ENCODE data around the gene TMSB10. TPM values are rescaled to one million over a fixed set of nuclear protein-coding genes. Genes with fewer than 3 reads are reported as not detected.
"Not testable (repeated sequence)": the region's sequence is repeated elsewhere in the genome, so short reads cannot be mapped to it uniquely, and the experiment has no call there.

TMSB10 gene
- total and polyA plus RNA-seq, 9 donors: 1,195 to 3,326 (median 1,572) TPM

- no CpG with 5 or more reads among the region's 5 CpGs for WGBS (ENCODE audit: insufficient coverage)
- Histone ChIP-seq H3K4me1 (ENCODE audit: control insufficient read depth, insufficient read depth, low read length) (peaks cover 11% of the 10 kb centered on the region), H3K9me3 (replicated peaks; ENCODE audit: control insufficient read depth, low read depth, low read length) (no peaks in the 10 kb centered on the region), H3K27me3 (ENCODE audit: control insufficient read depth, insufficient read depth, low read length) (no peaks in the 10 kb centered on the region), H3K36me3 (ENCODE audit: control insufficient read depth, insufficient read depth, low read length) (peaks cover 7% of the 10 kb centered on the region), H3K4me3 (ENCODE audit: low read length) (no peak overlapping the region), H3K27ac (ENCODE audit: low read length) (no peak overlapping the region)
- DNase-seq: no peak
Observed at GRCh38 chr2:84911135-84911678, 5.8 kb downstream of the TMSB10 start.

GRCh38 chr2:84912984-84913383 is 7.5 kb downstream of the TMSB10 start:
- Histone ChIP-seq H3K27me3 (ENCODE audit: control insufficient read depth, insufficient read depth, low read length) (no peaks in the 10 kb centered on the region), H3K9me3 (replicated peaks; ENCODE audit: control insufficient read depth, low read depth, low read length) (no peaks in the 10 kb centered on the region), H3K4me3 (ENCODE audit: low read length) (no peak overlapping the region), H3K27ac (ENCODE audit: low read length) (no peak overlapping the region), H3K36me3 (ENCODE audit: control insufficient read depth, insufficient read depth, low read length) (peaks cover 7% of the 10 kb centered on the region), H3K4me1 (ENCODE audit: control insufficient read depth, insufficient read depth, low read length) (peaks cover 4% of the 10 kb centered on the region)
- no peak for DNase-seq
- 73% methylated on average over 3 of the region's 4 CpGs for WGBS (ENCODE audit: insufficient coverage)

- no peak for DNase-seq
- Histone ChIP-seq H3K4me3 (ENCODE audit: low read length) (no peak overlapping the region), H3K9me3 (replicated peaks; ENCODE audit: control insufficient read depth, low read depth, low read length) (no peaks in the 10 kb centered on the region), H3K4me1 (ENCODE audit: control insufficient read depth, insufficient read depth, low read length) (no peaks in the 10 kb centered on the region), H3K27ac (ENCODE audit: low read length) (no peak overlapping the region), H3K27me3 (ENCODE audit: control insufficient read depth, insufficient read depth, low read length) (no peaks in the 10 kb centered on the region), H3K36me3 (ENCODE audit: control insufficient read depth, insufficient read depth, low read length) (peaks cover 3% of the 10 kb centered on the region)
- WGBS (ENCODE audit: insufficient coverage): 100% methylated on average over 1 of the region's 6 CpGs
Observed at GRCh38 chr2:84914334-84914733, 8.9 kb downstream of the TMSB10 start.

- 90% methylated on average over 5 of the region's 24 CpGs for WGBS (ENCODE audit: insufficient coverage)
Observed at GRCh38 chr2:84915675-84916074, 10.2 kb downstream of the TMSB10 start.

GRCh38 chr2:84917821-84918220 is 12.4 kb downstream of the TMSB10 start:
- not testable (repeated sequence) for H3K36me3 ChIP-seq (ENCODE audit: control insufficient read depth, insufficient read depth, low read length); H3K27ac ChIP-seq (ENCODE audit: low read length); H3K27me3 ChIP-seq (ENCODE audit: control insufficient read depth, insufficient read depth, low read length); H3K4me3 ChIP-seq (ENCODE audit: low read length); DNase-seq; H3K4me1 ChIP-seq (ENCODE audit: control insufficient read depth, insufficient read depth, low read length); H3K9me3 ChIP-seq (replicated peaks; ENCODE audit: control insufficient read depth, low read depth, low read length)
- WGBS (ENCODE audit: insufficient coverage): no CpG with 5 or more reads among the region's 5 CpGs

More at GRCh38 chr2:84915675-84916074, 10.2 kb downstream of the TMSB10 start:
- H3K27me3 ChIP-seq (ENCODE audit: control insufficient read depth, insufficient read depth, low read length); H3K4me1 ChIP-seq (ENCODE audit: control insufficient read depth, insufficient read depth, low read length); H3K36me3 ChIP-seq (ENCODE audit: control insufficient read depth, insufficient read depth, low read length); H3K27ac ChIP-seq (ENCODE audit: low read length); H3K4me3 ChIP-seq (ENCODE audit: low read length); DNase-seq; H3K9me3 ChIP-seq (replicated peaks; ENCODE audit: control insufficient read depth, low read depth, low read length): not testable (repeated sequence)

GRCh38 chr2:84918430-84918829 is 13.0 kb downstream of the TMSB10 start:
- WGBS (ENCODE audit: insufficient coverage): no CpG with 5 or more reads among the region's 2 CpGs
- Histone ChIP-seq H3K36me3 (ENCODE audit: control insufficient read depth, insufficient read depth, low read length) (no peaks in the 10 kb centered on the region), H3K4me1 (ENCODE audit: control insufficient read depth, insufficient read depth, low read length) (peaks cover 4% of the 10 kb centered on the region), H3K27ac (ENCODE audit: low read length) (no peak overlapping the region), H3K9me3 (replicated peaks; ENCODE audit: control insufficient read depth, low read depth, low read length) (no peaks in the 10 kb centered on the region), H3K27me3 (ENCODE audit: control insufficient read depth, insufficient read depth, low read length) (no peaks in the 10 kb centered on the region), H3K4me3 (ENCODE audit: low read length) (no peak overlapping the region)
- DNase-seq: no peak

GRCh38 chr2:84919885-84920580 is 14.6 kb downstream of the TMSB10 start:
- 43% methylated on average over 4 of the region's 7 CpGs for WGBS (ENCODE audit: insufficient coverage)
- no peaks in the 10 kb centered on the region for H3K27me3 ChIP-seq (ENCODE audit: control insufficient read depth, insufficient read depth, low read length)
- DNase-seq: peak; percentile 85
- H3K36me3 ChIP-seq (ENCODE audit: control insufficient read depth, insufficient read depth, low read length): no peaks in the 10 kb centered on the region
- peaks cover 4% of the 10 kb centered on the region for H3K4me1 ChIP-seq (ENCODE audit: control insufficient read depth, insufficient read depth, low read length)
- no peaks in the 10 kb centered on the region for H3K9me3 ChIP-seq (replicated peaks; ENCODE audit: control insufficient read depth, low read depth, low read length)
- peak overlapping the region; percentile 77 for H3K27ac ChIP-seq (ENCODE audit: low read length)
- H3K4me3 ChIP-seq (ENCODE audit: low read length): no peak overlapping the region

GRCh38 chr2:84923009-84923408 is 17.6 kb downstream of the TMSB10 start:
- no peaks in the 10 kb centered on the region for H3K36me3 ChIP-seq (ENCODE audit: control insufficient read depth, insufficient read depth, low read length)
- no peak overlapping the region for H3K27ac ChIP-seq (ENCODE audit: low read length)
- H3K27me3 ChIP-seq (ENCODE audit: control insufficient read depth, insufficient read depth, low read length): peaks cover 5% of the 10 kb centered on the region
- no peaks in the 10 kb centered on the region for H3K9me3 ChIP-seq (replicated peaks; ENCODE audit: control insufficient read depth, low read depth, low read length)
- no peak for DNase-seq
- H3K4me1 ChIP-seq (ENCODE audit: control insufficient read depth, insufficient read depth, low read length): peaks cover 20% of the 10 kb centered on the region
- no peak overlapping the region for H3K4me3 ChIP-seq (ENCODE audit: low read length)

- Histone ChIP-seq H3K27ac (ENCODE audit: low read length) (peak overlapping the region; percentile 81), H3K4me3 (ENCODE audit: low read length) (no peak overlapping the region), H3K27me3 (ENCODE audit: control insufficient read depth, insufficient read depth, low read length) (peaks cover 5% of the 10 kb centered on the region), H3K9me3 (replicated peaks; ENCODE audit: control insufficient read depth, low read depth, low read length) (no peaks in the 10 kb centered on the region), H3K36me3 (ENCODE audit: control insufficient read depth, insufficient read depth, low read length) (no peaks in the 10 kb centered on the region), H3K4me1 (ENCODE audit: control insufficient read depth, insufficient read depth, low read length) (peaks cover 20% of the 10 kb centered on the region)
- WGBS (ENCODE audit: insufficient coverage): 43% methylated on average over 5 of the region's 9 CpGs
- peak; percentile 61 for DNase-seq
Observed at GRCh38 chr2:84924173-84925106, 19.0 kb downstream of the TMSB10 start.

GRCh38 chr2:84925336-84925723 is 19.9 kb downstream of the TMSB10 start:
- H3K4me1 ChIP-seq (ENCODE audit: control insufficient read depth, insufficient read depth, low read length): peaks cover 17% of the 10 kb centered on the region
- 100% methylated on average over 1 of the region's 2 CpGs for WGBS (ENCODE audit: insufficient coverage)

More at GRCh38 chr2:84925336-84925723, 19.9 kb downstream of the TMSB10 start:
- no peak for DNase-seq
- Histone ChIP-seq H3K27ac (ENCODE audit: low read length) (no peak overlapping the region), H3K9me3 (replicated peaks; ENCODE audit: control insufficient read depth, low read depth, low read length) (no peaks in the 10 kb centered on the region), H3K27me3 (ENCODE audit: control insufficient read depth, insufficient read depth, low read length) (peaks cover 5% of the 10 kb centered on the region), H3K36me3 (ENCODE audit: control insufficient read depth, insufficient read depth, low read length) (no peaks in the 10 kb centered on the region), H3K4me3 (ENCODE audit: low read length) (no peak overlapping the region)
